ENCODE data around the gene MMP20.

Gene MMP20

DNA sequence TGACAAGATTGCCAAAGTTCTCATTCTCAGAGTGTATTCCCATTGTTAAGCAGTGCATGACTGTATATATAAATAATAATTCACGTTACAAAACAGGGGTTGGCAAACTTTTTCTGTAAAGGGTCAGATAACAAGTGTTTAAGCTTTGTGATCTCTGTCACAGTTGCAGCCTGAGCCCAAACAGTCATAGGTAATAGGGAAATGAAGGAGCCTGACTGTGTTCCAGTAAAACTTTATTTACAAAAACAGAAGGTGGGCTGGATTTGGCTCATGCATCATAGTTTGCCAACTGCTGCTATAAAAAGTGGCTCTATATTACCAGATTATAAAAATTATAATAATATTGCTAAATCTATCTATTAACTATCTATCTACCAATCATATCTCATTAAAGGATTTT lies 98.1 kb downstream of the MMP20 start:
- Histone ChIP-seq H3K9ac (no peak overlapping the region), H3K4me2 (no peak overlapping the region), H3K4me3 (IDR thresholded peaks at IDR 0.05; ENCODE audit: insufficient read depth, low read depth, low read length) (no peak overlapping the region), H3K79me2 (ENCODE audit: insufficient read depth, low read depth) (no peaks in the 10 kb centered on the region), H2AFZ (ENCODE audit: low read depth) (no peak overlapping the region), H3K4me1 (ENCODE audit: low read depth, poor library complexity, severe bottlenecking) (peaks cover 11% of the 10 kb centered on the region), H3K27me3 (ENCODE audit: insufficient read depth, low read depth) (no peaks in the 10 kb centered on the region), H3K36me3 (ENCODE audit: insufficient read depth) (no peaks in the 10 kb centered on the region), H4K20me1 (ENCODE audit: insufficient read depth) (no peaks in the 10 kb centered on the region), H3K27ac (no peak overlapping the region)
- TF ChIP-seq CTCF (conservative IDR thresholded peaks at IDR 0.05; ENCODE audit: low read depth, low read length): no peak

All from KMS-11 (cell line).